Ramos (cell line): ENCODE data around the gene DGKQ.

Source experiments
- in situ Hi-C: fragments of 300-500 bp; cut with MboI; formaldehyde crosslinking; loops from one replicate; pipeline ENCODE4 v1.14.3; 2022; ENCODE audit warnings: low sequenced_read_pairs; ENCODE audit not compliant: unreplicated experiment

The DGKQ gene, protein sequence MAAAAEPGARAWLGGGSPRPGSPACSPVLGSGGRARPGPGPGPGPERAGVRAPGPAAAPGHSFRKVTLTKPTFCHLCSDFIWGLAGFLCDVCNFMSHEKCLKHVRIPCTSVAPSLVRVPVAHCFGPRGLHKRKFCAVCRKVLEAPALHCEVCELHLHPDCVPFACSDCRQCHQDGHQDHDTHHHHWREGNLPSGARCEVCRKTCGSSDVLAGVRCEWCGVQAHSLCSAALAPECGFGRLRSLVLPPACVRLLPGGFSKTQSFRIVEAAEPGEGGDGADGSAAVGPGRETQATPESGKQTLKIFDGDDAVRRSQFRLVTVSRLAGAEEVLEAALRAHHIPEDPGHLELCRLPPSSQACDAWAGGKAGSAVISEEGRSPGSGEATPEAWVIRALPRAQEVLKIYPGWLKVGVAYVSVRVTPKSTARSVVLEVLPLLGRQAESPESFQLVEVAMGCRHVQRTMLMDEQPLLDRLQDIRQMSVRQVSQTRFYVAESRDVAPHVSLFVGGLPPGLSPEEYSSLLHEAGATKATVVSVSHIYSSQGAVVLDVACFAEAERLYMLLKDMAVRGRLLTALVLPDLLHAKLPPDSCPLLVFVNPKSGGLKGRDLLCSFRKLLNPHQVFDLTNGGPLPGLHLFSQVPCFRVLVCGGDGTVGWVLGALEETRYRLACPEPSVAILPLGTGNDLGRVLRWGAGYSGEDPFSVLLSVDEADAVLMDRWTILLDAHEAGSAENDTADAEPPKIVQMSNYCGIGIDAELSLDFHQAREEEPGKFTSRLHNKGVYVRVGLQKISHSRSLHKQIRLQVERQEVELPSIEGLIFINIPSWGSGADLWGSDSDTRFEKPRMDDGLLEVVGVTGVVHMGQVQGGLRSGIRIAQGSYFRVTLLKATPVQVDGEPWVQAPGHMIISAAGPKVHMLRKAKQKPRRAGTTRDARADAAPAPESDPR

DNA sequence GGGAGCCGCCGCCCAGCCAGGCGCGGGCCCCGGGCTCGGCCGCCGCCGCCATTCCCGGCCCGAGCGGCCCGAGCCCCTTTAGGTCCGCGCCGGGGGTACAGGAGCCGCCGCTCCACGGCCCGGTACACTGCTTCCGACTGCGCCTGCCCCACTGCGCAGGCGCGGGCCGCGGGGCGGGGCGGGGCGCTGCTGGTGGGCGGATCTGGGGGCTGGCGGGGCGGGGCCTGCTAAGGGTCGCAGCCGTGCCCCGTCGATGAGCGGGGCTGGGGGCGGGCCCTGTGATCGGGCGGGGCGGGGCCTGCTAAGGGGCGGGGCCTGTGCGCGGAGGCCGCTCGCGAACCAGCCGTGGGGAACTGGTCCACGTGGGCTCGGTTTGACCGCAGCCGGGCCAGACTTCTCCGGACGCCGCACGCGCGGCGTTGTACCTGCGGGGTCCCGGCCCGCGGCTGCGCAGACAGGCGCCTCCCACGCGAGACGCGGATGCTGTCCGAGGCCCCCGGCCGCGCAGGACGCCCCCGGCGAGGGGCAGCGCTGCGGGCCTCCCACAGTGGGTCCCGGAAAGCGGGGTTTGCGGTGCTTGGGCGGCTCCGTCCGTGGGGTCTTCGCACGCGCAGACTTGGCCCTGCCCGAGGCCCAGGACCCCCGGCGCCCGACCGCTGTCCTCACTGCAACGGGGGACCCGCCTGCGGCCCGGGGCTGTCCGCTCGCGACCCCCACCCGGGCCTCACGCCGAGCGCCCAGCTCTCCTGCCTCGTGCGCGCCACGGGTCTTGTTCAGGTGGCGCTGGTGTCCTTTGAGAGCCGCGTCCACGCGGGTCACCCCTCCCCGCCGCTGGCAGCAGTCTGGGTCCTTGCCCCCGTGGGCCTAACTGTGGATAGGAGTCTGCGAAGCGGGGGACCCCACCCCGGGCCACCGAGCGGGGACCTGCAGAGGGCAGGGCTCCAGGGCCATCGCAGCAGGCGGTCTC is at the start of gene DGKQ:
Gene DGKQ (minus strand): TSS at position 139 of the 967 bp plus-strand sequence. CDS start 87 bp downstream, at position 52.
- in situ Hi-C loops = no loop called here

DNA sequence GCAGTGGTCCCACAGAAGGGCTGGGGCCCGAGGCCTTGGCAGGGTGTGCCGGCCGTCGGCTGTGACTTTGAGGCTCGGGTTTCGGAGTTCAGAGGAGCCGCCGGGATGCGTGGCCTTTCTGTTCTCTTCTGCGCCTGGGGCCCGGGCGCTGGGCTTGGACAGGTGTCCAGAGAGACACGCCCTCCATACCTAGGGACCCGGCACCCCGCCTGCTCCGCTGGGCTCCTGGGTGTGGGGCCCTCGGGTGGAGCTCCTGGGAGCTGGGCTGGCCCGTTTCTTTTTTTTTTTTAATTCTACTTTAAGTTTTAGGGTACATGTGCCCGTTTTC is 49.3 kb upstream of the DGKQ start:
- in situ Hi-C loops = no loop called here

DNA sequence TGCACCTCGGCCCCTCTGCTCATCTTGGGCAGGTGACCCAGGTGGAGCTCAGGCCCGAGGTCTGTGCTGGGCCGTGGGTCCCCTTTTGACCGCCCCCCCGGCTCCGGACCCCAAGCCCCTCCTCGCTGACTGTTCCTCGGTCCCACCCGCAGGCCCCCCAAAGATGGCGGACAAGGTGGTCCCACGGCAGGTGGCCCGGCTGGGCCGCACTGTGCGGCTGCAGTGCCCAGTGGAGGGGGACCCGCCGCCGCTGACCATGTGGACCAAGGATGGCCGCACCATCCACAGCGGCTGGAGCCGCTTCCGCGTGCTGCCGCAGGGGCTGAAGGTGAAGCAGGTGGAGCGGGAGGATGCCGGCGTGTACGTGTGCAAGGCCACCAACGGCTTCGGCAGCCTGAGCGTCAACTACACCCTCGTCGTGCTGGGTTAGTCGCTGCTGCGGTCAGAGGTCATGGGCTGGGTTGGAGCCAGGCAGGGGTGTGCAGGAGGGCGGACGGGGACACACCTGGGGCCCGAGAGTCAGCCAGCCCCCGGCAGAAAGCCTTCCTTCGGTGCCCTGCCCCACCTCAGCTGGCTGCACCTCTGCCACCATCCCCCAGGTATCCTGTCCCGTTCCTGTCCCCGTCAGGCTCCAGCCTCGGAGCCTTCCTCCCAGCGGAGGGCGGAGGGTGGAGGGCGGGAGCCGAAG is 48.8 kb upstream of the DGKQ start:
- in situ Hi-C loops = no loop called here

DNA sequence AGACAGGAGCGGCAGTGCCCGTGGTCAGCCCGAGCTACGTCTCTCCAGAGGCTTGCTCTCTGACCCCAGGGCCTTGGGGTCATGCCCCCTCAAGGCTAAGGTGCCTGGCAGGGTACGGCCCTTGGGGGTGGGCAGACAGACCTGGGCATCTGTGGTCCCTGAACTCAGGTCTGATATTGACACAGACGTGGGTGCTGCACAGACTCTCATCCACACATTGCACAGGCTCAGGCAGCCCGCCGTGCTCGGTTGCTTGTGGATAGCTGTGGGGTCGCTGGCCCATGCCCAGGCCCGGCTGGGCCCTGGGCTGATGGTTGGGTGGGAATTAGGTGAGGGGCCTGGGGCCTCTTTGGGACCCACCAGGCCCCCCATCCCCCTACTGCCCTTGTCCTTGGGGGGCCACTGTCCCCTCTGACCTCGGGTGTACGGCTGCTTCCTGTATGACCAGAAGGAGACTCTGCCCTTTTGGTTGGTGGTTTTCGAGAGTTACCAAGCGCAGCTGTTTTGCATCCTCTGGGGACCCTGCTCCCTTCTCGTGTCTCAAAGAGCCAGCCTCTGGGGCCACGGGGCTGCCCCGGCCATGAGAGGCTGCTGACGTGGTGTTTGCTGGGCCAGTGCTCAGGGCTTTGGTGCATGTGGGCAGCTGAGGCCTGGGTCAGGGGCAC is 48.1 kb upstream of the DGKQ start:
- in situ Hi-C loops = no loop called here

DNA sequence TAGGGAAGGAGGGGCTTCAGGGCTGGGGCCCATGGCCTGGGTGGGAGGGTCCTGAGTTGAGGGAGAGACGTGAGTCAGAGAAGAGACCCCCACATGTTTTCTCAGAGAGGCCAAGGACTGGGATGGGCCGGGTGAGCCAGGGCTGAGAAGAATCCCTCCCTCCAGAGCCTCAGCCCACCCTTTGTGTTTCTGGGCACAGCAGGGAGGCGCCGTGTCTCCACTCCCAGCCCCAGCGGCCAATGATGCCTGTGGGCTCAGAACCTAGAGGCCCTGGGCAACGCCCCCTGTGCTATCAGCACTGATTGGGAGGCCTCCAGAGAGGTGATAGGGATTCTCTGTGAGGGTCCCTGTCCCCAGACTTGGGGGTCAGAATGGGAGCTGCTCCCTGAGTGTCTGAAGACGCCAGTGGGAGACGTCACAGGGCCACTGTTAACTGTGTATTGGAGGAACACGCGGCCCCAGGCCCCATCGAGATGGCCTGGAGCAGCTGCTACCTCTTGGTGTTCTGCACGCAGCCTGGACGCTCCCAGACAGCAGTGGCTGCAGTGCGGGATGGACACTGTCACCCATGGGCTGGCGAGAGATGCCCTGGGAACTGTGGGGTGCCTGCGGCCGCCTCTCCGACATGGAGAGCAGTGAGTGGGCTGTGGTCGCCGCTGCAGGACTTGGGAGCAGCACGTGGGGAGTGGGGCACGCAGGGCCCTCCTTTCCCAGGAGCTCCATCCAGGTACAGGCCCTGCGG is 46.5 kb upstream of the DGKQ start:
- in situ Hi-C loops = no loop called here

DNA sequence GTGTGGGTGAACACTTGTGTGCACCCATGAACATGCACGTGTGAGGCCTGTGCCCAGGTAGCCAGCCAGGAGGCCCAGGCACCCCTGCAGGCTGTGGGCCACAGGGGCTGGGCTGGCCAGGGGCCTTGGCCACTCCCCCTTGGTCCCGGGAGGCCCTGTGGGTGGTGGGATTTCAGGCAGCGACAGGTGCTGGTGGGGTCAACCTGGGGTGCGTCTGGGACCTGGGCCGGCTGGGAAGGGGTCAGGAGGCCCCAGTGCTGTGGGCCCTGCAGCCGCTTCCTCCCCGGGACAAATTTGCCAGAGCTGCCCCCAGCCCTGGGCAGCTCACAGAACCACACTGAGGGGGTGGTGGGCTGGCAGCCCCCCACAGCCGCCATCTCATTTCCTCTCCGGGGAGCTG is 46.0 kb upstream of the DGKQ start:
- in situ Hi-C loops = no loop called here

DNA sequence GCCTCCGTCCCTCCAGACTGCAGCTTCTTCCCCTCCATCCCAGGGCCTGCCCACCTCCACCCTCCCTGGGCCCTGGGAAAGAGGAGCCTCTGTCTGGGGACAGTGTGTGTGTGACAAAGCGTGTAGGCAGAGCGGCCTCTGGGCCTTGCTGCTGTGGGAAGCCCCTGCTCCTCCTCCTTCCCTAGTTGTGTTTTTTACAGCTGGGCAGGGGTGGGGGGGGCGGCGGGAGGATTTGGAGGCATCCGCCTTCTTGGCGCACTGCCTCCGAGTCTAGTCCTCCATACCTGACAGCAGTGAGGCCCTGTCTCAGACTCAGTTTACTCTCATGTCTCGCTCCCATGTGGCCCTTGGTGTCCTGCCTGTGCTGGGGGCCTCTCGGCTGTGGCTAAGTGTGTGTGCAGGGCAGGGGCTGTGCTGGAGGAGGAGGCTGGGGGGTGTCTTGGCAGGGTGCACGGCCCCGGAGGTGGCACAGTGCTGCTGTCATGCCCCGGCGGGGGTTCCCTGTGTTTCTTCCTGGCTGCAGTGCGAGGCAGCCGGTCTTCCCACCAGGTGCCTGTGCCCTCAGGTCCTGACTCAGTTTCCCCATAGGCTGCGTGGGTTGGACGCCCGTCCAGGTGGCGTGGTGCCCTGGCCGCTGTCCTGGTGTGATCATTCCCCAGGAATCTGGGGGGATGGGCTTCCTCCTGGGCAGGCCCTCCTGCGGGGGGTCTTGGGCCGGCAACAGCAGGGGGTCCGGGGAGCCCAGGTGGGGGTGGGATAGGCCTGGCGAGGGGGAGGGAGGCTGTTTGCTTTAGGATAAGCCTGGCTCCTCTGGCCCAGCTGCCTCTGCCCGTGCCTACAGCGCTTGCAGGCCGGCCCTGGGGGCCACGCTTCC is 45.0 kb upstream of the DGKQ start:
- in situ Hi-C loops = no loop called here

DNA sequence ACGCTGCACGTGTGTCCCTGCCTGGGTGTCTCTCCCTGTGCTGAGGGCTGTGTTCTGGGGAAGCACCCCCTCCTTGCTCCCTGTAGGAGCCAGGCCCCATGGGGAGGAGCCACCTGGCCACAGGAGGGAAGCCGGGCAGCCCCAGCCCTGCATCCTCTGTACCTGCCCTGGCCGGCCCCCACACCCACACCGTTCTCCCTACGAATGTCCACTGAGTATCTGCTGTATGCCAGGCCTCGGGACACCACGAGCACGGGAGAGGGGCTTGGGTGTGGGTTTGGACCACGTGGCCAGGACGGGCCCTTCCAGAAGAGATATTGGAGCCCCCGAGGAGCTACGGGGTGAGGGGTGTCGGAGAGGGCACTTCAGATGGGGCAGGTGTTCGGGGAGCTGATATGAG is 44.3 kb upstream of the DGKQ start:
- in situ Hi-C loops = no loop called here

DNA sequence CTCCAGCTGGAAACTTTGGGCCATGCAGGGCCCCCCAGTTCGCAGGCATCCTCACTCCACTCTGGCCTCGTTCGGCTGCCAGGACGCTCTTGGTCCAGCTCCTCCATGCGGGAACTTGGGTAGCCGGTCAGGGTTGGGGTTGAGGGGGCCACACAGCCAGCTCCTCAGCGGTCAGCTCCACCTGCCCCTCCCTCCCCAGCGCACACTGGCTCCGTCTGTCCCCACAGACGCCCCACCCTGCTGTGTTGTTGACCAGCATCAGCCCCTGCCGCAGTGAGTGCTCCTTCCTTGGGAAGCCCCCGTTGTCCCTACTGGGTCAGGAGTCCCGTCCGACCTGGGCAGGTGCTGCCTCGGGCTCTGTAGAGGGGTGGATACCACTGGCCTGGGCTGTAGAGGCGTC is 43.8 kb upstream of the DGKQ start:
- in situ Hi-C loops = no loop called here

DNA sequence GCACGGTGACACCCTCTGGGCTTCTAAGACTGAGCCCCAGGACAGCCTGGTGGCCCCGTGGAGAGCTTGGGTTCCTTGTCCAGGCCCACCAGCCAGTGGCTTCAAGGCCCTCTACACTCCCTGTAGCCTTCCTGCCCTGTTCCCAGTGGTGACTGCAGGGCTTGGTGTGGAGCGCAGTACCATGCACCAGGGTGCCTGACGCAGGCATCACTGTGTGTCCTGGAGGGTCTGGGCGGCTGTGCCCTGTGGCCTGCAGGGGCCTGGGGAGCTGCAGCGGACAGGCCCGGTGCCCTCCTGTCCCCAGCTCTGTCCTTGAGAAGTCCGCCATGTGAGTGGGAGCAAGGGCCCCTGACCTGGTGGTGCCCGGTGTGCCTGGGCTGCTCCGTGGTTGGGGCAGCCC is 42.4 kb upstream of the DGKQ start:
- in situ Hi-C loops = no loop called here

DNA sequence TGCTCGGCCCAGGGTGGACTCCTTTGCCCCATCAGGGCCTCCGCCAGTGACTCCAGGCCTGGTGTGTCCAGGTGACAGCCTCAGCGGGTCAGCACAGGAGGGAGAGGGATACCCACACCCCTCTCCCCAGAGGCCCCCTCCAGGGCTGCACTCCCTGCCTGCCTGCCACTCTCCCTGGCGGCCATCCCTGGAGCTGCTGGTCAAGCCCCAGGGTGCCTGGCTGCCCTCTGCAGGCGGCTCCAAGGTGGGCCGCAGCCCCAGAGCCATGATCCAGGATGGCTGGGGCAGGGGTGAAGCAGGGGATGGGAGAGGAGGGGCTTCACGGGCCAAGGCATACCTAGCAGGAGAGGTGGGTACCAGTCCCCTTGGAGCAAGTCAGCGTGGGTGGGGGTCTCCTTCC is 41.8 kb upstream of the DGKQ start:
- in situ Hi-C loops = no loop called here

DNA sequence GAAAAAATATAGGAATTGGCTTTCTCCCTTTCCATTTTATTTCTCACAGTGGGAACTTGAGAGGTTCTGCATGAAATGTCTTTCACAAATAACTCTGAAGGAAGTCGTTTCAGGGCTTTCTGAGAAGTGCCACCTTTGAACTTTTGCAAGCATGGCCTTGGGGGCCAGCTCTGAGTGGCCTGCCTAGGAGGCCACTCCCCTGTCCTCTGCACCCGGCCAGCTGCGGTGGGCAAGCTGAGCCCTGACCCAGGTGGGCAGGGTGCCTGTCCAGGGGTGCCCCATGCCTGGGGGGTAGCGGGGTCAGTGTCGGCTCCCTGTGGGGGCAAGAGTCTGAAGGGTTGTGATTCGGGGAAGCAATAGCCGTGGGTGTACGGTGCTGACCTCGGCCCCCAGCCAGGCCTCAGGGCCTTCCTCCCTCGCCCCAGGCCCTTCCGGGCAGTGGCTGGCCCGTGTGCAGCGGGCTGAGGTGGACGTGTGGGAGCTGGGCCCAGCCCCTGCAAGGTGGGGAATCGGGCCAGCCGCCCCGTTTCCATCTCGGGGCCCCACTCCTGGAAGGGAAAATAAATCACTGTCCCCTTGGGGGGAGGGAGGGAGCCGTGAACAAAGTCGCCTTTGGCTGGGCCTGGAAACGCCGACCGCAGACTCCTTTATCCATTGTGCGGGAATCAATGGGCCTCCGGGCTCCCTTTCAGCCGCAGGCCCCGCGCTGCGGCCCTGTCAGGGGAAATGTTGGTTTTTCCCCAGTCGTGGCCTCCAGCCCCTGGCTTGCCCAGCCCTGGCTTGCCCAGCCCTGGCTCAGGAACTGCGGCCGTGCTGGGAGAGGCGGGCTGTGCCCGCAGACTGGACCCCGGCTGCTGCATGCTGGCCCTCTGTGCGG is 41.2 kb upstream of the DGKQ start:
- in situ Hi-C loops = no loop called here

DNA sequence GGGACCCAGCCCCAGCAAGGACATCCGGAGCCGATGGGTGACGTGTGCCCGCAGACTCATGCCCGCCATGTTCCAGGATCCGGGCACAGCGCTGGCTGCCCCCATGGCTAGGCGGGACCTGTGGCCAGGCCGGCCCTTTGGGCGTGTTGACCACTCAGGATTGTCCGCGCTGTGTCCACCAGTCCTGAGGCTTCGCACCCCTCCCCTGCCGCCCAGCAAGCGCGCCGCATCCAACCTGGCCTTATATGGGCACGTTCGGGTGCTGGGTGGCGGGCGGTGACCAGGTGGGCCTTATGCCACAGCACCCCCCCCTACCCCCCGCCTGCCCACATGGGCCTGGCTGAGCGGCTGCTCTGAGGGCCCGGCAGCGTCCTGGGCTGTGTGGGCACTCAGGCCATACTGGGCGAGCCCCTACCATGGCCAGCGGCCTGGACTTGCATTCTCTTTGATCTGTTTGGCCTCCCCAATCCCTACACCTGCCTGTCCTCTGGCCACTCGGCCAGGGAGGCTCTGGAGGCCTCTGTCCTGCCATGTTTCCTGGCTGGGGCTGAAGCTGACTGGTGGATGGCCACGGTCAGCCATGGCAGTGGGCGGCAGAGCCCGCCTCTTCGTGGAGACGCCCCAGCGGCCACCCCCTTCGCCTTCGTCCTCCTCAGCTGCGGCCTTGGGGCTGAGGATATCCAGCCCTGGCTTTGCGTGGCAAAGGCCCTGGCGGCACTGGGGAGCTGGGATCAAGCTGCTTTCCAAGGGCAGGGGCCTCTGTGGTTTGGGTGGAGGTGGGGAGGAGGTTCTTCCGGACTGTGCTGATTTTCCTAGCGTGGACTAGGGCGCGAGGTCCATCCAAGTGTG is 40.1 kb upstream of the DGKQ start:
- in situ Hi-C loops = no loop called here

DNA sequence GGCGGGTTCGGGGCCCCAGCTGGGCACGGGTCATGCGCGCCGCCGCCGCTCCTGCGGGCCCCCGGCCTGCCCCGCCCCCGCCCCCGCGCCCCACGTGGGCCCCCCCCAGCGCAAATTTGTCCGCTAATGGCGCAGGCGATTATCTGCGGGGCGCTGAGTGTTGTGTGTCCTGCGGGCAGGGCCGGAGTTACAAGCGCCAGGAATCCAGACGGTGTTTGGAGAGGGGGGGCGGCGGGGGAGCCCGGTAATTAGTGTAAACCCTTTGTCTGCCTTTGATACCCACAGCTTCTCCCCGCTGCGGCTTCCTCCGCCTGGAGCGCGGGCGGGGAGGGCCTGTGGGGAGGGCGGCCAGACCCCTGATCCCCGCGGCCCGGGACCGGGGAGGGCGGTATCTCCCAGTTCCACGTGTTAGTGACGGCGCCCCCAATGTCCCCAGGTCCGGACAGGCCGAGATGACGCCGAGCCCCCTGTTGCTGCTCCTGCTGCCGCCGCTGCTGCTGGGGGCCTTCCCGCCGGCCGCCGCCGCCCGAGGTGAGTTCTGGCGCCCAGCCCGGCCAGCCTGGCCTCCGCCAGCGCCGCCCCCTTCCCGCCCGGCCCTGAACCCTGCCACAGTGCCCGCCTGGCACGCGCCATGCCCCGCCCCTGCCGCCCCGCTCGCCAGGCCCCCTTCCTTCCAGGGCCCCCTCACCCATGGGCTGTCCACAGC is 38.8 kb upstream of the DGKQ start:
- in situ Hi-C loops = no loop called here

DNA sequence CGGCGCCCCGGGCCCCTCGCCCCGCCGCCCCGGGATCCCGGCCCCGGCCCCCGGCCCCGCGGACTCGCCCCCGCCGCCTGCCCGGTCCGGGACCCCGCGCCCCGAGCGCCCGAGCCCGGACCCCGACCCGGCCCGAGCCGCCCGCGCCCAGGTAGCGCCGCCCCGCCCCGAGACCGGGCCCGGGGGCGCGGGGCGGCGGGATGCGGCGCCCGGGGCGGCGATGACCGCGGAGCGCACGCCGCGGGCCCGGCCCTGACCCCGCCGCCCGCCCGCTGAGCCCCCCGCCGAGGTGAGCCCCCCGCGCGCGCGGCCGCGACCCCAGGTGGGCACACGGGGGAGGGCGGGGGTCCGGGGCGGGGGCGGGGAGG is 38.3 kb upstream of the DGKQ start:
- in situ Hi-C loops = no loop called here
